Activated naive CD4-positive, alpha-beta T cell treated with anti-CD3 and anti-CD28 coated beads for 36 hours (primary cell): ENCODE results near the gene DLGAP1. TPM values are rescaled to one million over a fixed set of nuclear protein-coding genes. Genes with fewer than 3 reads are reported as not detected.

Experiments used
- CTCF ChIA-PET: fragments of 350-600 bp; sonication (Branson Sonifier 250); formaldehyde crosslinking; loops from one replicate; lab custom pipeline; 2021; ENCODE audit warnings: antibody characterized with exemption; lab: Charles Lee
- DNase-seq: peaks from one replicate; pipeline ENCODE4 v3.0.0-alpha.2; 2020
- H3K27ac Mint-ChIP-seq: one replicate; pipeline ENCODE4 v1.8.0; 2021; ENCODE audit warnings: mild to moderate bottlenecking, mixed read lengths
- H3K27me3 Mint-ChIP-seq: one replicate; pipeline ENCODE4 v1.8.0; 2021; ENCODE audit warnings: low read depth, mixed read lengths
- H3K36me3 Mint-ChIP-seq: one replicate; pipeline ENCODE4 v1.8.0; 2021; ENCODE audit warnings: low read depth, mixed read lengths
- H3K4me1 Mint-ChIP-seq: one replicate; pipeline ENCODE4 v1.8.0; 2021; ENCODE audit warnings: low read depth, mixed read lengths
- H3K4me3 Mint-ChIP-seq: one replicate; pipeline ENCODE4 v1.8.0; 2021; ENCODE audit warnings: mild to moderate bottlenecking, moderate library complexity, mixed read lengths
- H3K9me3 Mint-ChIP-seq: one replicate; pipeline ENCODE4 v1.8.0; 2021; ENCODE audit warnings: mixed read lengths
- intact Hi-C: fragments of 100-400 bp; cut with micrococcal nuclease; formaldehyde crosslinking; loops from one replicate; pipeline ENCODE4 v1.15.1; 2023
- total RNA-seq, 2 experiments: library from RNA; stranded (reverse); gene quantifications; one replicate each; pipeline ENCODE4 v1.2.3, GENCODE V29; 2021

DLGAP1 gene
- total RNA-seq, 2 experiments from 2014 or later: not detected

- Mint-ChIP-seq H3K4me3 (no peak overlapping the region), H3K36me3 (no peaks in the 10 kb centered on the region), H3K27me3 (no peaks in the 10 kb centered on the region), H3K27ac (no peak overlapping the region), H3K4me1 (no peaks in the 10 kb centered on the region), H3K9me3 (peaks cover 5% of the 10 kb centered on the region)
- CTCF ChIA-PET: no interaction called here
- DNase-seq: no peak
- intact Hi-C loops: no loop called here
Measured at GRCh38 chr18:4374564-4374963, 80.5 kb downstream of the DLGAP1 start.

- no peak overlapping the region for H3K27ac Mint-ChIP-seq
- H3K36me3 Mint-ChIP-seq: no peaks in the 10 kb centered on the region
- no peak overlapping the region for H3K4me3 Mint-ChIP-seq
- no peaks in the 10 kb centered on the region for H3K4me1 Mint-ChIP-seq
- no peaks in the 10 kb centered on the region for H3K27me3 Mint-ChIP-seq
- DNase-seq: no peak
- intact Hi-C loops: no loop called here
- CTCF ChIA-PET: no interaction called here
- H3K9me3 Mint-ChIP-seq: peaks cover 5% of the 10 kb centered on the region
Measured at GRCh38 chr18:4369705-4370104, 85.4 kb downstream of the DLGAP1 start.

- H3K27me3 Mint-ChIP-seq: no peaks in the 10 kb centered on the region
- H3K9me3 Mint-ChIP-seq: peaks cover 4% of the 10 kb centered on the region
- no peak overlapping the region for H3K4me3 Mint-ChIP-seq
- CTCF ChIA-PET: no interaction called here
- H3K4me1 Mint-ChIP-seq: no peaks in the 10 kb centered on the region
- no peak overlapping the region for H3K27ac Mint-ChIP-seq
- intact Hi-C loops: no loop called here
- H3K36me3 Mint-ChIP-seq: no peaks in the 10 kb centered on the region
- no peak for DNase-seq
Measured at GRCh38 chr18:4360221-4360715, 94.8 kb downstream of the DLGAP1 start.

- Mint-ChIP-seq H3K9me3 (peaks cover 4% of the 10 kb centered on the region), H3K36me3 (no peaks in the 10 kb centered on the region), H3K4me3 (no peak overlapping the region), H3K4me1 (no peaks in the 10 kb centered on the region), H3K27ac (no peak overlapping the region), H3K27me3 (no peaks in the 10 kb centered on the region)
- intact Hi-C loops: no loop called here
- CTCF ChIA-PET: no interaction called here
- no peak for DNase-seq
Measured at GRCh38 chr18:4358618-4359017, 96.5 kb downstream of the DLGAP1 start.

GRCh38 chr18:4357579-4357978, 97.5 kb downstream of the DLGAP1 start:
- peaks cover 2% of the 10 kb centered on the region for H3K9me3 Mint-ChIP-seq
- H3K4me1 Mint-ChIP-seq: no peaks in the 10 kb centered on the region
- no peaks in the 10 kb centered on the region for H3K27me3 Mint-ChIP-seq
- no peaks in the 10 kb centered on the region for H3K36me3 Mint-ChIP-seq
- CTCF ChIA-PET: no interaction called here
- DNase-seq: no peak
- no peak overlapping the region for H3K4me3 Mint-ChIP-seq
- intact Hi-C loops: no loop called here
- H3K27ac Mint-ChIP-seq: no peak overlapping the region

- Mint-ChIP-seq H3K27ac (no peak overlapping the region), H3K36me3 (no peaks in the 10 kb centered on the region), H3K4me1 (no peaks in the 10 kb centered on the region), H3K4me3 (no peak overlapping the region), H3K9me3 (peaks cover 2% of the 10 kb centered on the region), H3K27me3 (no peaks in the 10 kb centered on the region)
- CTCF ChIA-PET: no interaction called here
- no peak for DNase-seq
- intact Hi-C loops: no loop called here
Measured at GRCh38 chr18:4356929-4357328, 98.2 kb downstream of the DLGAP1 start.

GRCh38 chr18:4353853-4354418, 101.2 kb downstream of the DLGAP1 start:
- no peaks in the 10 kb centered on the region for H3K36me3 Mint-ChIP-seq
- CTCF ChIA-PET: no interaction called here
- intact Hi-C loops: no loop called here
- no peaks in the 10 kb centered on the region for H3K9me3 Mint-ChIP-seq
- no peaks in the 10 kb centered on the region for H3K27me3 Mint-ChIP-seq
- no peak overlapping the region for H3K27ac Mint-ChIP-seq
- no peaks in the 10 kb centered on the region for H3K4me1 Mint-ChIP-seq
- no peak overlapping the region for H3K4me3 Mint-ChIP-seq
- DNase-seq: no peak

GRCh38 chr18:4352746-4353551, 102.2 kb downstream of the DLGAP1 start:
- intact Hi-C loops: no loop called here
- CTCF ChIA-PET: no interaction called here
- no peaks in the 10 kb centered on the region for H3K4me1 Mint-ChIP-seq
- no peak for DNase-seq
- no peak overlapping the region for H3K4me3 Mint-ChIP-seq
- no peak overlapping the region for H3K27ac Mint-ChIP-seq
- no peaks in the 10 kb centered on the region for H3K9me3 Mint-ChIP-seq
- no peaks in the 10 kb centered on the region for H3K27me3 Mint-ChIP-seq
- H3K36me3 Mint-ChIP-seq: no peaks in the 10 kb centered on the region

- Mint-ChIP-seq H3K4me3 (no peak overlapping the region), H3K27ac (no peak overlapping the region), H3K4me1 (no peaks in the 10 kb centered on the region), H3K36me3 (no peaks in the 10 kb centered on the region), H3K27me3 (no peaks in the 10 kb centered on the region), H3K9me3 (no peaks in the 10 kb centered on the region)
- intact Hi-C loops: no loop called here
- DNase-seq: no peak
- CTCF ChIA-PET: no interaction called here
Measured at GRCh38 chr18:4351005-4351404, 104.1 kb downstream of the DLGAP1 start.

GRCh38 chr18:4335386-4335785, 119.7 kb downstream of the DLGAP1 start:
- CTCF ChIA-PET: no interaction called here
- peaks cover 1% of the 10 kb centered on the region for H3K9me3 Mint-ChIP-seq
- H3K27me3 Mint-ChIP-seq: no peaks in the 10 kb centered on the region
- no peaks in the 10 kb centered on the region for H3K36me3 Mint-ChIP-seq
- H3K4me3 Mint-ChIP-seq: no peak overlapping the region
- intact Hi-C loops: no loop called here
- no peak for DNase-seq
- H3K27ac Mint-ChIP-seq: no peak overlapping the region
- no peaks in the 10 kb centered on the region for H3K4me1 Mint-ChIP-seq

GRCh38 chr18:4333043-4333442, 122.1 kb downstream of the DLGAP1 start:
- no peaks in the 10 kb centered on the region for H3K27me3 Mint-ChIP-seq
- peaks cover 3% of the 10 kb centered on the region for H3K9me3 Mint-ChIP-seq
- no peaks in the 10 kb centered on the region for H3K4me1 Mint-ChIP-seq
- CTCF ChIA-PET: no interaction called here
- DNase-seq: no peak
- intact Hi-C loops: no loop called here
- H3K36me3 Mint-ChIP-seq: no peaks in the 10 kb centered on the region
- H3K27ac Mint-ChIP-seq: no peak overlapping the region
- no peak overlapping the region for H3K4me3 Mint-ChIP-seq

GRCh38 chr18:4319738-4320677, 135.1 kb downstream of the DLGAP1 start:
- intact Hi-C loops: no loop called here
- CTCF ChIA-PET: no interaction called here
- Mint-ChIP-seq H3K27me3 (no peaks in the 10 kb centered on the region), H3K27ac (no peak overlapping the region), H3K4me3 (no peak overlapping the region), H3K9me3 (peaks cover 2% of the 10 kb centered on the region), H3K36me3 (no peaks in the 10 kb centered on the region), H3K4me1 (no peaks in the 10 kb centered on the region)
- DNase-seq: no peak
